ENCODE data around the gene ARHGAP24.

GRCh38 chr4:85717847-85718246 is 242.9 kb downstream of the ARHGAP24 start:
- no peak for TF ChIP-seq CTCF (IDR thresholded peaks at IDR 0.05)
- TF ChIP-seq EZH2 (IDR thresholded peaks at IDR 0.05; ENCODE audit: borderline replicate concordance, insufficient read depth, low read depth, low read length, poor library complexity, severe bottlenecking), result no peak
